ENCODE results near the gene TNRC18.
"Not testable (repeated sequence)": the region's sequence is repeated elsewhere in the genome, so short reads cannot be mapped to it uniquely, and the experiment has no call there.

Gene TNRC18

GRCh38 chr7:5320802-5321396 is 102.7 kb downstream of the TNRC18 start:
- DNase-seq (ENCODE audit: low read depth in 2 of 2) = no peak

GRCh38 chr7:5320391-5320790 is 103.2 kb downstream of the TNRC18 start:
- DNase-seq (ENCODE audit: low read depth in 2 of 2) = no peak

GRCh38 chr7:5318613-5319012 is 105.0 kb downstream of the TNRC18 start:
- DNase-seq (ENCODE audit: low read depth in 2 of 2) = not testable (repeated sequence)

- no peak for DNase-seq (ENCODE audit: low read depth in 2 of 2)
These were observed 107.9 kb downstream of the TNRC18 start for GRCh38 chr7:5315761-5316160.

- DNase-seq (ENCODE audit: low read depth in 2 of 2) = no peak
These were observed 108.8 kb downstream of the TNRC18 start for GRCh38 chr7:5314864-5315263.

- not testable (repeated sequence) for DNase-seq (ENCODE audit: low read depth in 2 of 2)
These were observed 110.4 kb downstream of the TNRC18 start for GRCh38 chr7:5313076-5313885.

GRCh38 chr7:5312276-5313070 is 111.2 kb downstream of the TNRC18 start:
- DNase-seq (ENCODE audit: low read depth in 2 of 2) = not testable (repeated sequence)

GRCh38 chr7:5310822-5311405 is 112.7 kb downstream of the TNRC18 start:
- no peak for DNase-seq (ENCODE audit: low read depth in 2 of 2)

GRCh38 chr7:5309146-5309545 is 114.5 kb downstream of the TNRC18 start:
- no peak for DNase-seq (ENCODE audit: low read depth in 2 of 2)

- DNase-seq (ENCODE audit: low read depth in 2 of 2) = not testable (repeated sequence)
These were observed 116.2 kb downstream of the TNRC18 start for GRCh38 chr7:5307221-5308142.

- DNase-seq (ENCODE audit: low read depth in 2 of 2) = not testable (repeated sequence)
These were observed 118.6 kb downstream of the TNRC18 start for GRCh38 chr7:5305050-5305449.

GRCh38 chr7:5303591-5304505 is 119.8 kb downstream of the TNRC18 start:
- DNase-seq (ENCODE audit: low read depth in 2 of 2) = no peak

- no peak for DNase-seq (ENCODE audit: low read depth in 2 of 2)
These were observed 120.6 kb downstream of the TNRC18 start for GRCh38 chr7:5303061-5303460.

GRCh38 chr7:5302577-5302976 is 121.1 kb downstream of the TNRC18 start:
- DNase-seq (ENCODE audit: low read depth in 2 of 2) = no peak

GRCh38 chr7:5300366-5300765 is 123.3 kb downstream of the TNRC18 start:
- no peak for DNase-seq (ENCODE audit: low read depth in 2 of 2)

GRCh38 chr7:5296611-5297226 is 126.9 kb downstream of the TNRC18 start:
- DNase-seq (ENCODE audit: low read depth in 2 of 2) = peak; percentile 41 to 62

- no peak for DNase-seq (ENCODE audit: low read depth in 2 of 2)
These were observed 127.5 kb downstream of the TNRC18 start for GRCh38 chr7:5296015-5296610.

- DNase-seq (ENCODE audit: low read depth in 2 of 2) = no peak
These were observed 128.3 kb downstream of the TNRC18 start for GRCh38 chr7:5295039-5296014.

All from activated CD4-positive, alpha-beta T cell treated with anti-CD3 and anti-CD28 coated beads for 24 hours (primary cell).